Adrenal gland (tissue), 5 donors: Measurements from ENCODE around the gene UNG.

Source experiments
- CTCF ChIP-seq, 6 experiments: fragments of 450-650 bp in 4 of 6; fragments of 200-600 bp in 2 of 6; sonication (generic) in 1 of 6; IDR thresholded peaks; 1 replicate in 5 of 6; 2 replicates in 1 of 6; pipeline versions ENCODE4 v1.5.1 to v1.8.0; 2016 to 2021; ENCODE audit warnings: antibody characterized with exemption in 6 of 6, mild to moderate bottlenecking in 2 of 6, moderate library complexity in 1 of 6
- POLR2A ChIP-seq, 2 donors: fragments of 450-650 bp; IDR thresholded peaks; one replicate each; pipeline ENCODE4 v1.6.1; 2017; ENCODE audit warnings: antibody characterized with exemption in 2 of 2, mild to moderate bottlenecking in 2 of 2, moderate library complexity in 1 of 2
- donor health status: DM: no; HTN: no; CAD: no.

GRCh38 chr12:109105176-109105575, 7.8 kb downstream of the UNG start:
- TF ChIP-seq CTCF (IDR thresholded peaks at IDR 0.05) (no peak), POLR2A (IDR thresholded peaks at IDR 0.05) (no peak)
